Kidney capillary endothelial cell (primary cell): Measurements from ENCODE around the gene C11orf21.

Experiments
- DNase-seq: peaks from one replicate; pipeline ENCODE4 v3.0.0-alpha.2; 2018; ENCODE audit warnings: low spot score

Gene C11orf21

GRCh38 chr11:2259466-2259830 lies 42.3 kb downstream of the C11orf21 start:
- no peak for DNase-seq

DNA sequence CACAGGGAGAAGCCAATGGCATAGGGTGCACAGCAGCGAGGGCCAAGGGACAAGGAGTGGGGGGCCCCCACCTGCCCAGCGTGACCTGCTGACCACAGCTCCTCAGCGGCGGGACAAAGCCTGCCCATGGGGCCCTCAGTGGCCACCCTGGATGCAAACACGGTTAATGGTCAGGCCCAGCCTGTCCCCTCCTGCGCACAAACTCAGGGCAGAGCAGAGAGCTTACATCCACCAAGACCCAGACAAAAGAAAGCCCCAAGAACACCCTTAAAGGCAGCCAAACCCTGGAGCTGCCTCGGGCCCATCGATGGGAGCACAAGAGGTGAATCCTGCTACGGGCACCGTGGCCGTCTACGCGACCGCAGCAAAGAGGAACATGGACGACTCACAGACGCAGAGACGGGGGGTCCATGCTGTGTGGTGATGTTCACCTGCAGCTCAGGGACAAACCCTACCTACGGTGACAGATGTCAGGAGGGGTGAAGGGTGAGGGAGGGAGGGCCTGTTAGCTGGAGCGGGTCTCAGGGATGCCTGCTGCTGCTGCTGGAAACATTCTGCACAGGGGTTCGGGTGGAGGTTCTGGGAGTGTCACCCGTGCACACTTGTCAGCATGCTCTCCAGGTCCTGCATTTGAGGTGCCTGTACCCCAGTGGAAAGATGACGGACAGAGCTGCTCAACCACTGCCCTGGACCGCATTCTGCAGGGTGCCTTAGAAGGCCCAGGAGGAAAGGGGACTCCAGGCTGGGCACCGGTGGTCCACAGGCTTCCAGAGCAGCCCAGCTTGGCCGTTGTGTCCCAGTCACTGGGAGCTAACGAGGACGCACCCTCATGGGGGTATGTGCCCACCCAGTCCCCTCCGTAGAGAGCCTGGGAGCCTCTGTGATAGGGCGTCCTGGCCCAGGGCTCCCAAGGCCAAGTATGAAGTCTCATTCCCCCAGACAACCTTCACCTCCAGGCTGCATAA lies 42.9 kb downstream of the C11orf21 start:
- no peak for DNase-seq

GRCh38 chr11:2256951-2257700 lies 44.6 kb downstream of the C11orf21 start:
- DNase-seq: no peak

- DNase-seq: no peak
Measured at GRCh38 chr11:2256293-2256913, 45.3 kb downstream of the C11orf21 start.

- DNase-seq: no peak
Measured at GRCh38 chr11:2252018-2252417, 49.7 kb downstream of the C11orf21 start.

- DNase-seq: no peak
Measured at GRCh38 chr11:2251138-2251537, 50.6 kb downstream of the C11orf21 start.

- no peak for DNase-seq
Measured at GRCh38 chr11:2250485-2250884, 51.2 kb downstream of the C11orf21 start.

- no peak for DNase-seq
Measured at GRCh38 chr11:2250041-2250440, 51.7 kb downstream of the C11orf21 start.

GRCh38 chr11:2249189-2249916 lies 52.4 kb downstream of the C11orf21 start:
- no peak for DNase-seq

GRCh38 chr11:2248762-2249161 lies 53.0 kb downstream of the C11orf21 start:
- DNase-seq: no peak

DNA sequence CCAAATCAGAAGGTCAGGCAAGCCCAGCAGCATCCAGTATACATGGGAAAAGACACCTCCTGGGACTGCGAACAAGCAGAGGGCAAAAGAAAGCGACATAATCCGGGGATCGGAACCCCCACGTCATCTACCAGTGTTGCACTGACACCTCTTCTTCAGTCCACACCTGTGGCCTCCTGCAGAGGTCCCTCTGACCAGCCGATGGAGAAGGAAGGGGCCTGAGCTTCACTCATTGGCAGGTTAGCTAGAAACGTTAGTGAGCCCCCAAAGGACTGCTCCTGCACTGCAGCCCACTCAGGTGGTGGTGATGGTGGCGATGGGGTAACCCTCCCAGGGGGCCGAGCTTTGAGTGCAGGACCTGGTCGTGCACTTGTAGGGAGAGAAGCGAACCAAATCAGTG lies 53.5 kb downstream of the C11orf21 start:
- DNase-seq: no peak

- DNase-seq: no peak
Measured at GRCh38 chr11:2247496-2247895, 54.2 kb downstream of the C11orf21 start.
